NOMO-1 treated with DMSO at 0.1 percent for 48 hours (cell line): ENCODE measurements around the gene LRRC37A3.
A peak's percentile ranks its signal among the peaks of the same experiment; 100 is the strongest.
"Not testable (repeated sequence)": the region's sequence is repeated elsewhere in the genome, so short reads cannot be mapped to it uniquely, and the experiment has no call there.

ENCODE experiments used
- DNase-seq: peaks from one replicate; lab custom pipeline; 2025; ENCODE audit not compliant: unreplicated experiment; lab: John Stamatoyannopoulos, UW

LRRC37A3 gene

GRCh38 chr17:64927444-64927843 lies 8.2 kb upstream of the LRRC37A3 start:
- peak; percentile 72 for DNase-seq

- not testable (repeated sequence) for DNase-seq
These were observed 7.2 kb upstream of the LRRC37A3 start for GRCh38 chr17:64926430-64926829.

- not testable (repeated sequence) for DNase-seq
These were observed 6.0 kb upstream of the LRRC37A3 start for GRCh38 chr17:64925244-64925643.

- DNase-seq, result peak; percentile 80
These were observed 3.8 kb upstream of the LRRC37A3 start for GRCh38 chr17:64923051-64923568.

GRCh38 chr17:64920419-64921172 lies 1.3 kb upstream of the LRRC37A3 start:
- DNase-seq, result no peak

GRCh38 chr17:64920026-64920418 lies 744 bp upstream of the LRRC37A3 start:
- DNase-seq, result no peak

GRCh38 chr17:64918842-64919288 lies 413 bp downstream of the LRRC37A3 start:
- DNase-seq, result not testable (repeated sequence)

- DNase-seq, result not testable (repeated sequence)
These were observed 1.7 kb downstream of the LRRC37A3 start for GRCh38 chr17:64917540-64917939.

- not testable (repeated sequence) for DNase-seq
These were observed 4.0 kb downstream of the LRRC37A3 start for GRCh38 chr17:64915244-64915643.

- not testable (repeated sequence) for DNase-seq
These were observed 9.1 kb downstream of the LRRC37A3 start for GRCh38 chr17:64910191-64910514.

- DNase-seq, result not testable (repeated sequence)
These were observed 9.6 kb downstream of the LRRC37A3 start for GRCh38 chr17:64909511-64910190.

- DNase-seq, result not testable (repeated sequence)
These were observed 15.2 kb downstream of the LRRC37A3 start for GRCh38 chr17:64904069-64904468.

- DNase-seq, result not testable (repeated sequence)
These were observed 22.1 kb downstream of the LRRC37A3 start for GRCh38 chr17:64897136-64897535.

- DNase-seq, result not testable (repeated sequence)
These were observed 45.1 kb downstream of the LRRC37A3 start for GRCh38 chr17:64874210-64874609.

GRCh38 chr17:64847504-64848466 lies 71.5 kb downstream of the LRRC37A3 start:
- DNase-seq, result peak; percentile 16

- peak; percentile 4 for DNase-seq
These were observed 72.4 kb downstream of the LRRC37A3 start for GRCh38 chr17:64846892-64847291.

- not testable (repeated sequence) for DNase-seq
These were observed 75.4 kb downstream of the LRRC37A3 start for GRCh38 chr17:64843918-64844317.

- DNase-seq, result not testable (repeated sequence)
These were observed 76.4 kb downstream of the LRRC37A3 start for GRCh38 chr17:64842900-64843299.

- peak; percentile 46 for DNase-seq
These were observed 78.3 kb downstream of the LRRC37A3 start for GRCh38 chr17:64840960-64841359.

GRCh38 chr17:64838513-64838912 lies 80.8 kb downstream of the LRRC37A3 start:
- DNase-seq, result not testable (repeated sequence)
